Activated T-helper 1 cell treated with anti-CD3 and anti-CD28 coated beads, Interleukin-2, amount 50 U/mL, for 16 hours (primary cell): ENCODE measurements around the gene LMF1.

Source experiments
- DNase-seq, 2 donors: peaks; one replicate each; pipeline ENCODE4 v3.0.0-alpha.2; 2020; ENCODE audit warnings: low read depth in 1 of 2, low spot score in 1 of 2

LMF1 gene

GRCh38 chr16:914440-914839 lies 56.3 kb downstream of the LMF1 start:
- DNase-seq, result no peak

- no peak for DNase-seq
Measured at GRCh38 chr16:913817-914439, 56.9 kb downstream of the LMF1 start.

- DNase-seq, result no peak
Measured at GRCh38 chr16:912684-913613, 57.8 kb downstream of the LMF1 start.

GRCh38 chr16:912322-912683 lies 58.5 kb downstream of the LMF1 start:
- DNase-seq, result no peak

- DNase-seq, result no peak
Measured at GRCh38 chr16:911604-912321, 59.0 kb downstream of the LMF1 start.

GRCh38 chr16:911101-911500 lies 59.7 kb downstream of the LMF1 start:
- DNase-seq, result no peak

- DNase-seq, result no peak
Measured at GRCh38 chr16:910181-910580, 60.6 kb downstream of the LMF1 start.

GRCh38 chr16:909281-910000 lies 61.3 kb downstream of the LMF1 start:
- no peak for DNase-seq

- DNase-seq, result no peak
Measured at GRCh38 chr16:908526-909155, 62.1 kb downstream of the LMF1 start.

GRCh38 chr16:907842-908241 lies 62.9 kb downstream of the LMF1 start:
- DNase-seq, result no peak

- no peak for DNase-seq
Measured at GRCh38 chr16:907361-907760, 63.4 kb downstream of the LMF1 start.

GRCh38 chr16:906296-906695 lies 64.5 kb downstream of the LMF1 start:
- no peak for DNase-seq

- DNase-seq, result no peak
Measured at GRCh38 chr16:901715-902601, 68.8 kb downstream of the LMF1 start.

GRCh38 chr16:901149-901548 lies 69.6 kb downstream of the LMF1 start:
- DNase-seq, result no peak

GRCh38 chr16:900211-900610 lies 70.6 kb downstream of the LMF1 start:
- no peak for DNase-seq

- DNase-seq, result no peak
Measured at GRCh38 chr16:899683-900060, 71.1 kb downstream of the LMF1 start.

GRCh38 chr16:898761-899682 lies 71.8 kb downstream of the LMF1 start:
- no peak for DNase-seq

GRCh38 chr16:898216-898615 lies 72.6 kb downstream of the LMF1 start:
- DNase-seq, result no peak

- no peak for DNase-seq
Measured at GRCh38 chr16:897701-898100, 73.1 kb downstream of the LMF1 start.
